B cell (primary cell): ENCODE data around the gene ERICH6.

Experiments
- EZH2 ChIP-seq: IDR thresholded peaks from 2 replicates; pipeline ENCODE4 v1.6.1; 2012; ENCODE audit warnings: borderline replicate concordance, low read depth, mild to moderate bottlenecking, moderate library complexity, low read length; ENCODE audit not compliant: insufficient read depth, poor library complexity, severe bottlenecking
- TF ChIP-seq, protein P1 (sequence below): fragments of 200-600 bp; IDR thresholded peaks from one replicate; pipeline ENCODE4 v1.8.0; 2022; ENCODE audit warnings: antibody characterized with exemption, mild to moderate bottlenecking

DNA sequence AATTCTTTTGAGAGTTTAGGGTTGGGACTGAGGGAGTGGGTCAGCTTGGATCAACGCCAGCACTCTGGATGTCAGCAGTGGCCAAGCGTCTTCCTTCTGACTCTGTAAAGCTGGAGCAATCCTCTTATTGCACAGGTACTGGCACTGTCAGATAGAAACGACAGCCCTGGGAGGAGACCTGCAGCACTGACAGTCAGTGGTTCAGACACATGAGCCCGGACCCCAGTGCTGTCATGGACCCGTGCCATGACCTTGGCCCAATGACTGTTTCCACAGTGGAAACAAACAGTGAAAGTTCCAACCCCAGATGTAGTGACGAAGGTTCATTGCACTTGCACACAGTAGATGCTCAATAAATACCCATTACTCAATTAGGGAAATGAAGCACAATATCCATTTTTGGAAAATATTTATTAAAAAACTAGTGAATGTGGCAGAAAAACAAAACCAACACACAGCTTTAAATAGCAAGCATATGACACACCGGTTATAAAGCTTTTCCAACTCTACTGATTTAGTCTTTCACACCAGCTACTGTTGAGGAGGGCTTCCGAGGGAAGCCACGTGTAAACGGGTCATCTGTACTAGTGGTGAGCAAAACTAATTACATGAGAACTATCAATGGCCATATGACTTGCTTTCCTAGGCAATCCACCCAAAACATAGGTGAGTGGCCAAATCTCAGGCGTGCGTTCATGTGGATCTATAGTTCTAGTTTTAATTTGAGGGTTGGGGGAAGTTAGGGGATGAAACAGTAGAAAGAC lies 37.2 kb upstream of the ERICH6 start:
- TF ChIP-seq, protein P1, sequence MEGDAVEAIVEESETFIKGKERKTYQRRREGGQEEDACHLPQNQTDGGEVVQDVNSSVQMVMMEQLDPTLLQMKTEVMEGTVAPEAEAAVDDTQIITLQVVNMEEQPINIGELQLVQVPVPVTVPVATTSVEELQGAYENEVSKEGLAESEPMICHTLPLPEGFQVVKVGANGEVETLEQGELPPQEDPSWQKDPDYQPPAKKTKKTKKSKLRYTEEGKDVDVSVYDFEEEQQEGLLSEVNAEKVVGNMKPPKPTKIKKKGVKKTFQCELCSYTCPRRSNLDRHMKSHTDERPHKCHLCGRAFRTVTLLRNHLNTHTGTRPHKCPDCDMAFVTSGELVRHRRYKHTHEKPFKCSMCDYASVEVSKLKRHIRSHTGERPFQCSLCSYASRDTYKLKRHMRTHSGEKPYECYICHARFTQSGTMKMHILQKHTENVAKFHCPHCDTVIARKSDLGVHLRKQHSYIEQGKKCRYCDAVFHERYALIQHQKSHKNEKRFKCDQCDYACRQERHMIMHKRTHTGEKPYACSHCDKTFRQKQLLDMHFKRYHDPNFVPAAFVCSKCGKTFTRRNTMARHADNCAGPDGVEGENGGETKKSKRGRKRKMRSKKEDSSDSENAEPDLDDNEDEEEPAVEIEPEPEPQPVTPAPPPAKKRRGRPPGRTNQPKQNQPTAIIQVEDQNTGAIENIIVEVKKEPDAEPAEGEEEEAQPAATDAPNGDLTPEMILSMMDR, result no peak
- no peak for TF ChIP-seq EZH2
